ENCODE measurements around the gene ASB9. TPM values are rescaled to one million over a fixed set of nuclear protein-coding genes. Genes with fewer than 3 reads are reported as not detected.

ASB9 gene
- total RNA-seq, 2 experiments from 2014 or later = not detected

DNA sequence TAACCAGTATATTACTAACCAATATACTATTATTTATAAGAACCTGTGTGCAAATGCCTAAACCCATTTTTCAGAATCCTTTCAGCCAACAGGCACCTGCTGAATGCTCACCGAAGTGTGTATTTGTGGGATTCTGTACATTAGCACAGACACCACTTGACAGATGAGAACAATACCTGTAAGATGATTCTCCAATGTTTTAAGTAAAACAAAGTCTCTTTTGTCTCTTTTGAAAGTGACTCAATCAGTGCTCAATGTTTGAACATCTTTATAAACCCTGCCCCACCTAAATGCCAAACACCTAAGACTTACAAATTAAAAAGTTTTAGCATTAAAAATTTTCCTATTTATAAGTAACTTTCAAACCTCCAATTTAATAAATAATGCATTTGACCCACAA lies 763 bp downstream of the ASB9 start:
- no peaks in the 10 kb centered on the region for H3K79me2 ChIP-seq (ENCODE audit: insufficient read depth, low read depth, low read length)
- H3K4me2 ChIP-seq (ENCODE audit: low read length) = no peak overlapping the region
- no TSS peak for BruUV-seq (replicated peaks)
- H4K20me1 ChIP-seq (ENCODE audit: insufficient read depth, low read length) = no peaks in the 10 kb centered on the region
- no peak overlapping the region for H2AFZ ChIP-seq (ENCODE audit: low read length)
- TF ChIP-seq, protein P1, sequence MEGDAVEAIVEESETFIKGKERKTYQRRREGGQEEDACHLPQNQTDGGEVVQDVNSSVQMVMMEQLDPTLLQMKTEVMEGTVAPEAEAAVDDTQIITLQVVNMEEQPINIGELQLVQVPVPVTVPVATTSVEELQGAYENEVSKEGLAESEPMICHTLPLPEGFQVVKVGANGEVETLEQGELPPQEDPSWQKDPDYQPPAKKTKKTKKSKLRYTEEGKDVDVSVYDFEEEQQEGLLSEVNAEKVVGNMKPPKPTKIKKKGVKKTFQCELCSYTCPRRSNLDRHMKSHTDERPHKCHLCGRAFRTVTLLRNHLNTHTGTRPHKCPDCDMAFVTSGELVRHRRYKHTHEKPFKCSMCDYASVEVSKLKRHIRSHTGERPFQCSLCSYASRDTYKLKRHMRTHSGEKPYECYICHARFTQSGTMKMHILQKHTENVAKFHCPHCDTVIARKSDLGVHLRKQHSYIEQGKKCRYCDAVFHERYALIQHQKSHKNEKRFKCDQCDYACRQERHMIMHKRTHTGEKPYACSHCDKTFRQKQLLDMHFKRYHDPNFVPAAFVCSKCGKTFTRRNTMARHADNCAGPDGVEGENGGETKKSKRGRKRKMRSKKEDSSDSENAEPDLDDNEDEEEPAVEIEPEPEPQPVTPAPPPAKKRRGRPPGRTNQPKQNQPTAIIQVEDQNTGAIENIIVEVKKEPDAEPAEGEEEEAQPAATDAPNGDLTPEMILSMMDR (conservative IDR thresholded peaks at IDR 0.05; ENCODE audit: low read length) = no peak
- TF ChIP-seq EZH2phosphoT487 (IDR thresholded peaks at IDR 0.05; ENCODE audit: borderline replicate concordance, low read depth, low read length) = no peak
- no peak overlapping the region for H3K4me3 ChIP-seq (ENCODE audit: low read depth, low read length, poor library complexity, severe bottlenecking)
- POLR2A ChIA-PET = no interaction called here
- H3K27ac ChIP-seq (ENCODE audit: low read depth, low read length, poor library complexity, severe bottlenecking) = no peak overlapping the region
- DNase-seq (ENCODE audit: low spot score) = no peak
- CTCF ChIA-PET (ENCODE audit: unreplicated experiment) = no interaction called here
- no peaks in the 10 kb centered on the region for H3K36me3 ChIP-seq (ENCODE audit: insufficient read depth, low read length)
- H3K9me2 ChIP-seq (ENCODE audit: insufficient read depth, low read length) = no peaks in the 10 kb centered on the region
- intact Hi-C loops (cut with micrococcal nuclease; ENCODE audit: unreplicated experiment) = no loop called here
- H3K9me3 ChIP-seq (ENCODE audit: low read length) = no peaks in the 10 kb centered on the region
- no peaks in the 10 kb centered on the region for H3K4me1 ChIP-seq (ENCODE audit: insufficient read depth, low read length, poor library complexity, severe bottlenecking)

- DNase-seq (ENCODE audit: low spot score) = no peak
- H3K4me2 ChIP-seq (ENCODE audit: low read length) = no peak overlapping the region
- no peak for TF ChIP-seq EZH2phosphoT487 (IDR thresholded peaks at IDR 0.05; ENCODE audit: borderline replicate concordance, low read depth, low read length)
- TF ChIP-seq, protein P1 (conservative IDR thresholded peaks at IDR 0.05; ENCODE audit: low read length) = no peak
- BruUV-seq (replicated peaks) = no TSS peak
- H3K36me3 ChIP-seq (ENCODE audit: insufficient read depth, low read length) = no peaks in the 10 kb centered on the region
- H3K79me2 ChIP-seq (ENCODE audit: insufficient read depth, low read depth, low read length) = no peaks in the 10 kb centered on the region
- intact Hi-C loops (cut with micrococcal nuclease; ENCODE audit: unreplicated experiment) = no loop called here
- H2AFZ ChIP-seq (ENCODE audit: low read length) = no peak overlapping the region
- CTCF ChIA-PET (ENCODE audit: unreplicated experiment) = no interaction called here
- no peaks in the 10 kb centered on the region for H3K4me1 ChIP-seq (ENCODE audit: insufficient read depth, low read length, poor library complexity, severe bottlenecking)
- H3K9me3 ChIP-seq (ENCODE audit: low read length) = no peaks in the 10 kb centered on the region
- no peak overlapping the region for H3K27ac ChIP-seq (ENCODE audit: low read depth, low read length, poor library complexity, severe bottlenecking)
- no peaks in the 10 kb centered on the region for H3K9me2 ChIP-seq (ENCODE audit: insufficient read depth, low read length)
- POLR2A ChIA-PET = no interaction called here
- no peak overlapping the region for H3K4me3 ChIP-seq (ENCODE audit: low read depth, low read length, poor library complexity, severe bottlenecking)
- no peaks in the 10 kb centered on the region for H4K20me1 ChIP-seq (ENCODE audit: insufficient read depth, low read length)
Observed at GRCh38 chrX:15254852-15255251, 15.0 kb downstream of the ASB9 start.

DNA sequence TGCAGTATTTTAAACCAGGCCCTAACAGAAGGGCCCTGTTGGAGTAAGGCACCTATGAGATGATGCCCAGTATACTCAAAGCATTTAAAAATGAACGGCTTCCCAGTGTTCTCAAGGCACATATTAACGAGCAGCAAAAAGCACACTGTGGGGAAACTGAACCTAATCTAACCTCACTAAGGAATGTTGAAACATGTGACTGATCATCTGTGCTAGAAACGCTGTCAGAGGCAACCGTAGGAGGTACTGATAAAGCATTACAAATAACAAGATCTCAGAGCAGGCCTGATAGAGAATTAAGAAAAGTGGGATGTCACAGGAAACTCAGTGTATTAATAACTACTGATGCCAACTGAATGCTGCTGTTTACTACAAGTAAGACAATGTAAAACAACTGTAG lies 24.0 kb downstream of the ASB9 start:
- Histone ChIP-seq H3K27ac (ENCODE audit: low read depth, low read length, poor library complexity, severe bottlenecking) (no peak overlapping the region), H3K79me2 (ENCODE audit: insufficient read depth, low read depth, low read length) (no peaks in the 10 kb centered on the region), H4K20me1 (ENCODE audit: insufficient read depth, low read length) (no peaks in the 10 kb centered on the region), H3K4me2 (ENCODE audit: low read length) (no peak overlapping the region), H2AFZ (ENCODE audit: low read length) (no peak overlapping the region), H3K9me2 (ENCODE audit: insufficient read depth, low read length) (no peaks in the 10 kb centered on the region), H3K36me3 (ENCODE audit: insufficient read depth, low read length) (no peaks in the 10 kb centered on the region), H3K9me3 (ENCODE audit: low read length) (no peaks in the 10 kb centered on the region), H3K4me1 (ENCODE audit: insufficient read depth, low read length, poor library complexity, severe bottlenecking) (no peaks in the 10 kb centered on the region), H3K4me3 (ENCODE audit: low read depth, low read length, poor library complexity, severe bottlenecking) (no peak overlapping the region)
- POLR2A ChIA-PET = no interaction called here
- TF ChIP-seq, protein P1 (conservative IDR thresholded peaks at IDR 0.05; ENCODE audit: low read length) = no peak
- TF ChIP-seq EZH2phosphoT487 (IDR thresholded peaks at IDR 0.05; ENCODE audit: borderline replicate concordance, low read depth, low read length) = no peak
- intact Hi-C loops (cut with micrococcal nuclease; ENCODE audit: unreplicated experiment) = no loop called here
- no TSS peak for BruUV-seq (replicated peaks)
- CTCF ChIA-PET (ENCODE audit: unreplicated experiment) = no interaction called here
- no peak for DNase-seq (ENCODE audit: low spot score)
